Fibroblast of lung (primary cell): ENCODE results near the gene C12orf50. TPM values are rescaled to one million over a fixed set of nuclear protein-coding genes. Genes with fewer than 3 reads are reported as not detected.
"Not testable (repeated sequence)": the region's sequence is repeated elsewhere in the genome, so short reads cannot be mapped to it uniquely, and the experiment has no call there.

Source experiments
- DNase-seq, 2 donors: peaks; one replicate each; pipeline versions ENCODE4 v3.0.0 to v3.0.0-alpha.2; 2010; ENCODE audit warnings: low read depth in 2 of 2
- H2AFZ ChIP-seq: 2 replicates; pipeline ENCODE4 v1.5.1; 2012; ENCODE audit warnings: low read length, control low read depth, inconsistent platforms
- H3K27ac ChIP-seq: 2 replicates; pipeline ENCODE4 v1.5.1; 2011; ENCODE audit warnings: low read length, control low read depth; ENCODE audit not compliant: insufficient read depth
- H3K27me3 ChIP-seq: 2 replicates; pipeline ENCODE4 v1.5.1; 2011; ENCODE audit warnings: mild to moderate bottlenecking, low read length; ENCODE audit not compliant: control insufficient read depth, insufficient read depth
- H3K36me3 ChIP-seq: 2 replicates; pipeline ENCODE4 v1.5.1; 2011; ENCODE audit warnings: low read length; ENCODE audit not compliant: control insufficient read depth, insufficient read depth
- H3K4me1 ChIP-seq: 2 replicates; pipeline ENCODE4 v1.5.1; 2011; ENCODE audit warnings: low read length; ENCODE audit not compliant: control insufficient read depth, insufficient read depth; ENCODE audit errors: extremely low read depth
- H3K4me2 ChIP-seq: 2 replicates; pipeline ENCODE4 v1.5.1; 2011; ENCODE audit warnings: low read length, control low read depth; ENCODE audit not compliant: insufficient read depth; ENCODE audit errors: extremely low read depth
- H3K4me3 ChIP-seq, 4 experiments: fragments of 200-600 bp in 1 of 4; sonication (generic) in 1 of 4; replicated peaks in 1 of 4; 2 replicates each; pipeline ENCODE4 v1.5.1; 2011 to 2016; ENCODE audit warnings: low read length in 4 of 4, low read depth in 3 of 4, mild to moderate bottlenecking in 3 of 4, control low read depth in 2 of 4, inconsistent platforms in 1 of 4, mixed read lengths in 1 of 4; ENCODE audit not compliant: insufficient read depth in 1 of 4; ENCODE audit errors: control extremely low read depth in 1 of 4
- H3K79me2 ChIP-seq: 2 replicates; pipeline ENCODE4 v1.5.1; 2012; ENCODE audit warnings: mild to moderate bottlenecking, low read length, inconsistent platforms; ENCODE audit not compliant: control insufficient read depth, insufficient read depth
- H3K9ac ChIP-seq: 2 replicates; pipeline ENCODE4 v1.5.1; 2011; ENCODE audit warnings: mild to moderate bottlenecking, low read length, control low read depth; ENCODE audit not compliant: insufficient read depth
- H3K9me3 ChIP-seq: 2 replicates; pipeline ENCODE4 v1.5.1; 2012; ENCODE audit warnings: low read depth, low read length; ENCODE audit not compliant: control insufficient read depth, insufficient read depth
- H4K20me1 ChIP-seq: 2 replicates; pipeline ENCODE4 v1.5.1; 2011; ENCODE audit warnings: low read length; ENCODE audit not compliant: control insufficient read depth, insufficient read depth; ENCODE audit errors: extremely low read depth
- CTCF ChIP-seq, 2 donors: IDR thresholded peaks in 1 of 2; conservative IDR thresholded peaks in 1 of 2; 1 replicate in 1 of 2; 2 replicates in 1 of 2; pipeline ENCODE4 v1.5.1; 2011 to 2012; ENCODE audit warnings: low read length in 2 of 2, control low read depth in 1 of 2, inconsistent platforms in 1 of 2, low read depth in 1 of 2, mild to moderate bottlenecking in 1 of 2
- EZH2 ChIP-seq: IDR thresholded peaks from 2 replicates; pipeline ENCODE4 v1.5.1; 2012; ENCODE audit warnings: low read length, control low read depth, mild to moderate bottlenecking; ENCODE audit errors: missing control alignments
- polyA plus RNA-seq, 2 donors: library from polyadenylated mRNA; depleted of rRNA in 1 of 2; stranded (reverse) in 1 of 2; unstranded in 1 of 2; fragments of >200 nt; gene quantifications; 2 replicates each; pipeline ENCODE4 v1.2.1, GENCODE V29; 2011 to 2012; ENCODE audit warnings: missing spikeins in 1 of 2
- total RNA-seq: library from RNA; depleted of rRNA; stranded (reverse); fragments of >200 nt; gene quantifications from 2 replicates; pipeline ENCODE4 v1.2.1, GENCODE V29; 2014

C12orf50 gene
- total and polyA plus RNA-seq, 2 donors (not counting 1 experiment from before 2014, with no cell fraction given): not detected

- Histone ChIP-seq H3K27me3 (no peaks in the 10 kb centered on the region), H3K9ac (no peak overlapping the region), H3K9me3 (no peaks in the 10 kb centered on the region), H2AFZ (no peak overlapping the region), H3K36me3 (no peaks in the 10 kb centered on the region), H3K4me2 (no peak overlapping the region), H3K4me3 (no peak overlapping the region), H4K20me1 (no peaks in the 10 kb centered on the region), H3K79me2 (no peaks in the 10 kb centered on the region), H3K4me1 (no peaks in the 10 kb centered on the region), H3K27ac (no peak overlapping the region)
- peak in 1 of 2 donors; percentile 21 for DNase-seq
- TF ChIP-seq EZH2 (no peak), CTCF (conservative IDR thresholded peaks at IDR 0.05 in 1 of 2, IDR thresholded peaks at IDR 0.05 in 1 of 2; ENCODE audit: low read depth in 1 of 2, low read length in 2 of 2) (no peak)
Measured at GRCh38 chr12:87967871-87968270, 61.3 kb downstream of the C12orf50 start.

GRCh38 chr12:87960566-87960965, 68.6 kb downstream of the C12orf50 start:
- Histone ChIP-seq H4K20me1 (no peaks in the 10 kb centered on the region), H3K9ac (no peak overlapping the region), H3K4me3 (no peak overlapping the region), H2AFZ (no peak overlapping the region), H3K4me1 (no peaks in the 10 kb centered on the region), H3K9me3 (no peaks in the 10 kb centered on the region), H3K27me3 (no peaks in the 10 kb centered on the region), H3K79me2 (no peaks in the 10 kb centered on the region), H3K27ac (no peak overlapping the region), H3K4me2 (no peak overlapping the region), H3K36me3 (no peaks in the 10 kb centered on the region)
- no peak for DNase-seq
- TF ChIP-seq CTCF (conservative IDR thresholded peaks at IDR 0.05 in 1 of 2, IDR thresholded peaks at IDR 0.05 in 1 of 2; ENCODE audit: low read depth in 1 of 2, low read length in 2 of 2) (no peak), EZH2 (no peak)

GRCh38 chr12:87954028-87954427, 75.2 kb downstream of the C12orf50 start:
- H3K4me1 ChIP-seq, H3K9ac ChIP-seq, H3K4me2 ChIP-seq, H3K36me3 ChIP-seq, H4K20me1 ChIP-seq, H3K9me3 ChIP-seq, H3K79me2 ChIP-seq, H3K27me3 ChIP-seq, H3K4me3 ChIP-seq, H2AFZ ChIP-seq, DNase-seq, H3K27ac ChIP-seq: not testable (repeated sequence)
